ENCODE results near the gene HACL1. TPM values are rescaled to one million over a fixed set of nuclear protein-coding genes. Genes with fewer than 3 reads are reported as not detected.

HACL1 gene
- polyA plus RNA-seq, 1 of the 3 experiments (the other 2 are of a cell fraction): 15.1 TPM

- TF ChIP-seq EZH2phosphoT487 (IDR thresholded peaks at IDR 0.05; ENCODE audit: borderline replicate concordance, low read depth) (no peak), MXI1 (IDR thresholded peaks at IDR 0.05; ENCODE audit: low read depth, low read length) (no peak), RAD21 (IDR thresholded peaks at IDR 0.05; ENCODE audit: low read length) (no peak), CTCF (IDR thresholded peaks at IDR 0.05) (no peak), JUND (IDR thresholded peaks at IDR 0.05) (no peak)
- TF ChIP-seq, protein P1, sequence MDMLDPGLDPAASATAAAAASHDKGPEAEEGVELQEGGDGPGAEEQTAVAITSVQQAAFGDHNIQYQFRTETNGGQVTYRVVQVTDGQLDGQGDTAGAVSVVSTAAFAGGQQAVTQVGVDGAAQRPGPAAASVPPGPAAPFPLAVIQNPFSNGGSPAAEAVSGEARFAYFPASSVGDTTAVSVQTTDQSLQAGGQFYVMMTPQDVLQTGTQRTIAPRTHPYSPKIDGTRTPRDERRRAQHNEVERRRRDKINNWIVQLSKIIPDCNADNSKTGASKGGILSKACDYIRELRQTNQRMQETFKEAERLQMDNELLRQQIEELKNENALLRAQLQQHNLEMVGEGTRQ (IDR thresholded peaks at IDR 0.05; ENCODE audit: borderline replicate concordance, low read depth, low read length): no peak
- TF ChIP-seq, protein P2, sequence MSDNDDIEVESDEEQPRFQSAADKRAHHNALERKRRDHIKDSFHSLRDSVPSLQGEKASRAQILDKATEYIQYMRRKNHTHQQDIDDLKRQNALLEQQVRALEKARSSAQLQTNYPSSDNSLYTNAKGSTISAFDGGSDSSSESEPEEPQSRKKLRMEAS (IDR thresholded peaks at IDR 0.05; ENCODE audit: low read depth): no peak
- TF ChIP-seq, protein P3, sequence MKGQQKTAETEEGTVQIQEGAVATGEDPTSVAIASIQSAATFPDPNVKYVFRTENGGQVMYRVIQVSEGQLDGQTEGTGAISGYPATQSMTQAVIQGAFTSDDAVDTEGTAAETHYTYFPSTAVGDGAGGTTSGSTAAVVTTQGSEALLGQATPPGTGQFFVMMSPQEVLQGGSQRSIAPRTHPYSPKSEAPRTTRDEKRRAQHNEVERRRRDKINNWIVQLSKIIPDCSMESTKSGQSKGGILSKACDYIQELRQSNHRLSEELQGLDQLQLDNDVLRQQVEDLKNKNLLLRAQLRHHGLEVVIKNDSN (IDR thresholded peaks at IDR 0.05; ENCODE audit: borderline replicate concordance, low read depth): no peak
Measured at GRCh38 chr3:15562560-15562959, 38.8 kb downstream of the HACL1 start (continued).

DNA sequence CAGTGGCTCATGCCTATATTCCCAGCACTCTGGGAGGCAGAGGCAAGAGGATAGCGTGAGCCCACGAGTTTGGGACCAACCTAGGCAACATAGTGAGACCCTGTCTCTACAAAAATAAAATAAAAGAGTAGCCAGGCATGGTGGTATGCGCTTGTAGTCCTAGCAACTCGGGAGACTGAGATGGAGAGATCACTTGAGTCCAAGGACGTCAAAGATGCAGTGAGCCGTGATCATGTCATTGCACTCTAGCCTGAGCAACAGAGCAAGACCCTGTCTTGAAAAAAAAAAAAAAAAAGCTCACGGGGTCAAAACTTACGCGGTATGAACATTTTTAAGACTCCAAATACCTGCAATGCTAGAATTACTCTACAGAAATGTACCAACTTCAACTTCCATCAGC, 42.8 kb downstream of the HACL1 start:
- no peak overlapping the region for H3K4me3 ChIP-seq (ENCODE audit: low read depth in 2 of 2, low read length in 1 of 2)
- H3F3A ChIP-seq (replicated peaks; ENCODE audit: insufficient read depth): peaks cover 14% of the 10 kb centered on the region
- no peak overlapping the region for H3K27ac ChIP-seq (ENCODE audit: low read depth in 2 of 2, low read length in 1 of 2)
- H3K9ac ChIP-seq: no peak overlapping the region
- ChIA-PET POLR2A (interaction anchor here (0.6 kb wide), 1 partner anchor 9 kb away, joined by 6 read pairs; no protein-coding TSS in a partner anchor), CTCF (interaction anchor here (0.9 to 5.3 kb wide), 15 partner anchors 10 to 295 kb away, joined by 3 to 59 read pairs (median 4); partner anchors contain the start of gene COLQ)
- no peak overlapping the region for H2AFZ ChIP-seq (ENCODE audit: low read depth)
- H3K9me2 ChIP-seq: no peaks in the 10 kb centered on the region
- no peaks in the 10 kb centered on the region for H3K27me3 ChIP-seq (ENCODE audit: insufficient read depth)
- no peaks in the 10 kb centered on the region for H3K4me1 ChIP-seq (ENCODE audit: control insufficient read depth in 1 of 2, insufficient read depth in 2 of 2, low read depth in 1 of 2, low read length in 1 of 2)
- H3K4me2 ChIP-seq: no peak overlapping the region
- H4K20me1 ChIP-seq (ENCODE audit: insufficient read depth): no peaks in the 10 kb centered on the region
- TF ChIP-seq MEF2A (IDR thresholded peaks at IDR 0.05; ENCODE audit: borderline replicate concordance, low read depth): no peak
- TF ChIP-seq MXI1 (IDR thresholded peaks at IDR 0.05; ENCODE audit: low read depth, low read length): no peak
- no peak for TF ChIP-seq TCF12 (IDR thresholded peaks at IDR 0.05)
- no peak for TF ChIP-seq FOXM1 (IDR thresholded peaks at IDR 0.05; ENCODE audit: low read depth)
- TF ChIP-seq FOXJ3 (CRISPR knock-in tag; IDR thresholded peaks at IDR 0.05): no peak
- TF ChIP-seq RAD21 (IDR thresholded peaks at IDR 0.05; ENCODE audit: low read length): no peak
- TF ChIP-seq, protein P1 (IDR thresholded peaks at IDR 0.05; ENCODE audit: borderline replicate concordance, low read depth, low read length): no peak
- TF ChIP-seq YY1 (IDR thresholded peaks at IDR 0.05; ENCODE audit: low read depth): no peak
- TF ChIP-seq CTCF (IDR thresholded peaks at IDR 0.05): no peak
- WGBS (ENCODE audit: low lambda C conversion rate): 94% methylated on average over 9 of the region's 9 CpGs
- H3K9me3 ChIP-seq: no peaks in the 10 kb centered on the region
- no peaks in the 10 kb centered on the region for H3K79me2 ChIP-seq (ENCODE audit: insufficient read depth)
- DNase-seq: no peak
- peaks cover 25 to 29% of the 10 kb centered on the region in 2 experiments for H3K36me3 ChIP-seq (replicated peaks in 1 of 2; ENCODE audit: control insufficient read depth in 1 of 2, insufficient read depth in 2 of 2, low read length in 1 of 2)
